Measurements from ENCODE around the gene BAHCC1.

Gene BAHCC1

DNA sequence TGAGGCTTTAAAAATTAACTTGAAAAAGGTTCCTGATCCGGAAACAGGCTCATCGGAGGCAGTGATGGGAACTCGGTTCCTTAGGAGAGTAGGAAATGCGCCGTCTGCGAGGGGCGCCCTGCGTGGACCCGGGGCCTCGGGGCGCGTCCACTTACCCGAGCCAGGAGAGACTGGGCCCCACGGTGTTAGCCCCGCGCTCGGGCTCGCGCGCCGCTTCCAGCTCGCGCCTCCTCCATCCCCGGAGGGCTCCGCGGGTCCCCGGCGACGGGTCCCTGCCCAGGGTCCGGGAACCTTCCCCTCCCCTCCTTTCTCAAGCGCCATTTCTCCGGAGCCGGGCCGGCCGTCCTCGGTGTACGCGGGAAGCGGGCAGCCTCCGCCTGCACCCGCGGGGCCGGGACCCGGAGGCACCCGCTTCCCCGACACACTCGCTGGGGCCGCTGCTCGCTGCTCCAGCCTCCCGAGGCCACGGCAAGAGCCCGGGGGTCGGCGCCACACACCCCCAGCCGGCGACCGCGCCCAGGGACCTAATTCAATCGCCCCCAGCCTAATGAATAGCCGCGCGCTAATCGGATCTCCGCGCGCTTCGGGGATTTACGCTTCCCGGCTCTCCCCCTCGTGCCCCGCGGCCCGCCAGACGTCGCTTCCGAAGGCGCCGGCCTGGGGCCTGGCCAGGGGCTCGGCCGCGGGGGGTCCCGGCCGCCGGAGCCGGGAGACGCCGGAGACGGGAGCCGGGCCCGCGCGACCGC is 2.2 kb upstream of the BAHCC1 start:
- Histone ChIP-seq H3K79me2 (ENCODE audit: insufficient read depth, low read length) (peaks cover 92% of the 10 kb centered on the region), H3F3A (ENCODE audit: low read depth) (peaks cover 5% of the 10 kb centered on the region), H3K4me2 (ENCODE audit: low read depth, low read length, poor library complexity, severe bottlenecking) (peak overlapping the region; percentile 96), H4K20me1 (ENCODE audit: insufficient read depth, low read length, poor library complexity, severe bottlenecking) (peaks cover 29% of the 10 kb centered on the region), H3K36me3 (ENCODE audit: insufficient read depth, low read length) (no peaks in the 10 kb centered on the region), H3K9ac (ENCODE audit: low read depth, low read length, poor library complexity, severe bottlenecking) (peak overlapping the region; percentile 97), H3K9me2 (replicated peaks; ENCODE audit: low read depth, low read length) (no peaks in the 10 kb centered on the region), H3K4me1 (ENCODE audit: insufficient read depth, low read length, poor library complexity, severe bottlenecking) (peaks cover 56% of the 10 kb centered on the region), H2AFZ (ENCODE audit: low read length) (no peak overlapping the region), H3K4me3 (ENCODE audit: low read length, poor library complexity, severe bottlenecking) (peak overlapping the region; percentile 80), H3K27me3 (ENCODE audit: insufficient read depth, low read length, poor library complexity, severe bottlenecking) (peaks cover 8% of the 10 kb centered on the region), H3K9me3 (ENCODE audit: insufficient read depth, low read depth, low read length) (no peaks in the 10 kb centered on the region)
- no peak for TF ChIP-seq EZH2phosphoT487 (IDR thresholded peaks at IDR 0.05; ENCODE audit: borderline replicate concordance)
- TF ChIP-seq, protein P1, sequence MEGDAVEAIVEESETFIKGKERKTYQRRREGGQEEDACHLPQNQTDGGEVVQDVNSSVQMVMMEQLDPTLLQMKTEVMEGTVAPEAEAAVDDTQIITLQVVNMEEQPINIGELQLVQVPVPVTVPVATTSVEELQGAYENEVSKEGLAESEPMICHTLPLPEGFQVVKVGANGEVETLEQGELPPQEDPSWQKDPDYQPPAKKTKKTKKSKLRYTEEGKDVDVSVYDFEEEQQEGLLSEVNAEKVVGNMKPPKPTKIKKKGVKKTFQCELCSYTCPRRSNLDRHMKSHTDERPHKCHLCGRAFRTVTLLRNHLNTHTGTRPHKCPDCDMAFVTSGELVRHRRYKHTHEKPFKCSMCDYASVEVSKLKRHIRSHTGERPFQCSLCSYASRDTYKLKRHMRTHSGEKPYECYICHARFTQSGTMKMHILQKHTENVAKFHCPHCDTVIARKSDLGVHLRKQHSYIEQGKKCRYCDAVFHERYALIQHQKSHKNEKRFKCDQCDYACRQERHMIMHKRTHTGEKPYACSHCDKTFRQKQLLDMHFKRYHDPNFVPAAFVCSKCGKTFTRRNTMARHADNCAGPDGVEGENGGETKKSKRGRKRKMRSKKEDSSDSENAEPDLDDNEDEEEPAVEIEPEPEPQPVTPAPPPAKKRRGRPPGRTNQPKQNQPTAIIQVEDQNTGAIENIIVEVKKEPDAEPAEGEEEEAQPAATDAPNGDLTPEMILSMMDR (conservative IDR thresholded peaks at IDR 0.05; ENCODE audit: low read length): no peak

DNA sequence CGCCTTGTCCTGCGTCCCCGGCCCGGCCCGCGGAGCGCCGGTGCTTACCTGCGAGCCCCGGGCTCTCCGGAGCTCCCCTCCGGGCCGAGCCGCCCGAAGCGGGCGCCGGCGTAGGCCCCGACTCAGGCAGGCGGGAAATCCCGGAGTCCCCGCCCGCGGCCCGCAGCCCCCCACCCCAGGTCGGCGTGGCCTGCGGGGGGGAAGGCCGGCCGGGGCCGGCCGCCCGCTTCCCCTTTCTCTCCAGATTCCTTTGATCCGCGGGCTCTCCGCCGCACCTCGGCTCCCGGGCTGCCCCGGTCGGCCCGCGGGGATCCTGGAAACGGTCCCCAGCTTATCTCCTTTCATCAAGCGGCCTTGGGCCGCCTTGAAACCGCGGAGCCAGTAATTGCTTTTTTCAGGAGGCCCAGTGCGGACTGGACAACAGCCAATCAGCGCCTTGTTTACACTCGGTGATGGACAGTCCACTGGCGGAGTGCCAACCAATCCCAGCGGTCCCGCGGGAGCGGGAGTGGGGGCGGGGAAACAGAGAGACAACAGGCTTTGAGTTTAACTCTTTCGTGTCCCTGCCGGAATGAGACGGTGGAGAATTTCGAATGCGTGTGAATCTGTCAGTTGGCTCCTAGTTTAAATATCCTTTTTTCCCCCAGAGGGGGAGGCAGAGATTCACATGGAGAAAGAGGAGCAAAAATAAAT is 1.4 kb upstream of the BAHCC1 start:
- peaks cover 51% of the 10 kb centered on the region for H3K4me1 ChIP-seq (ENCODE audit: insufficient read depth, low read length, poor library complexity, severe bottlenecking)
- no peaks in the 10 kb centered on the region for H3K9me2 ChIP-seq (replicated peaks; ENCODE audit: low read depth, low read length)
- peaks cover 92% of the 10 kb centered on the region for H3K79me2 ChIP-seq (ENCODE audit: insufficient read depth, low read length)
- peak overlapping the region; percentile 91 for H3K4me2 ChIP-seq (ENCODE audit: low read depth, low read length, poor library complexity, severe bottlenecking)
- TF ChIP-seq, protein P1 (conservative IDR thresholded peaks at IDR 0.05; ENCODE audit: low read length): no peak
- no peak for TF ChIP-seq EZH2phosphoT487 (IDR thresholded peaks at IDR 0.05; ENCODE audit: borderline replicate concordance)
- H2AFZ ChIP-seq (ENCODE audit: low read length): no peak overlapping the region
- peaks cover 29% of the 10 kb centered on the region for H4K20me1 ChIP-seq (ENCODE audit: insufficient read depth, low read length, poor library complexity, severe bottlenecking)
- H3K27me3 ChIP-seq (ENCODE audit: insufficient read depth, low read length, poor library complexity, severe bottlenecking): peaks cover 8% of the 10 kb centered on the region
- H3K9ac ChIP-seq (ENCODE audit: low read depth, low read length, poor library complexity, severe bottlenecking): peak overlapping the region; percentile 97
- H3K9me3 ChIP-seq (ENCODE audit: insufficient read depth, low read depth, low read length): no peaks in the 10 kb centered on the region
- peak overlapping the region; percentile 80 for H3K4me3 ChIP-seq (ENCODE audit: low read length, poor library complexity, severe bottlenecking)
- peaks cover 5% of the 10 kb centered on the region for H3F3A ChIP-seq (ENCODE audit: low read depth)
- H3K36me3 ChIP-seq (ENCODE audit: insufficient read depth, low read length): no peaks in the 10 kb centered on the region

DNA sequence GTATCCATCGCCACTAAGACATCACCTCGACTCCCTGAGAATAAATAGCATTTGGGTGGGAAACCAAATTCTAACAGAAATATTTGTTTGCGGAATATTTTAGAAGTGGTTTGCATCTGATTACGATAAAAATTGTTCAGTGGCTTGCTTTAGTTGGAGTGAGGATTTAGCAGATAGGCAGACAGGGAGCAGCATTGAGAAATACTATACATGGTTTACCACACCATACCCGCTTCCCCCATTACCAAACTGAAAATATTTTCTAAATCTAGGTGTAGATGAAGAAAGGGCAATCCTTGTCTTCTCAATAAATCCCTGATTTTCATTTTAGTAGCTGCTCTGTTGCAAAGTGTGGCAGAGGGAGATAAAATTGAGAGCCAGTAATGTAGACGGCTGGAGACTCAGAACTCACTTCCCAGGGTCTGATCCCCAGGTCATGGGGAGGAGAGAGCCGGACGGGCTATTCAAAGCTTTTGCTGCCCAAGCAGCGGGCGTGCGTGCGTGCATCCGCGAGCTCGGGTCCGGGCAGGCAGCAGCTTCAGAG is 808 bp upstream of the BAHCC1 start:
- Histone ChIP-seq H3K9me2 (replicated peaks; ENCODE audit: low read depth, low read length) (no peaks in the 10 kb centered on the region), H3F3A (ENCODE audit: low read depth) (peaks cover 5% of the 10 kb centered on the region), H3K36me3 (ENCODE audit: insufficient read depth, low read length) (no peaks in the 10 kb centered on the region), H3K27me3 (ENCODE audit: insufficient read depth, low read length, poor library complexity, severe bottlenecking) (peaks cover 8% of the 10 kb centered on the region), H3K4me2 (ENCODE audit: low read depth, low read length, poor library complexity, severe bottlenecking) (peak overlapping the region; percentile 91), H3K79me2 (ENCODE audit: insufficient read depth, low read length) (peaks cover 90% of the 10 kb centered on the region), H3K4me1 (ENCODE audit: insufficient read depth, low read length, poor library complexity, severe bottlenecking) (peaks cover 44% of the 10 kb centered on the region), H4K20me1 (ENCODE audit: insufficient read depth, low read length, poor library complexity, severe bottlenecking) (peaks cover 28% of the 10 kb centered on the region), H3K9me3 (ENCODE audit: insufficient read depth, low read depth, low read length) (no peaks in the 10 kb centered on the region), H2AFZ (ENCODE audit: low read length) (no peak overlapping the region), H3K4me3 (ENCODE audit: low read length, poor library complexity, severe bottlenecking) (peak overlapping the region; percentile 80), H3K9ac (ENCODE audit: low read depth, low read length, poor library complexity, severe bottlenecking) (peak overlapping the region; percentile 83)
- TF ChIP-seq, protein P1 (conservative IDR thresholded peaks at IDR 0.05; ENCODE audit: low read length): peak; percentile 26
- TF ChIP-seq EZH2phosphoT487 (IDR thresholded peaks at IDR 0.05; ENCODE audit: borderline replicate concordance): no peak
